Measurements from ENCODE around the gene HS6ST3.

GRCh38 chr13:96539791-96540190, 449.9 kb downstream of the HS6ST3 start:
- TF ChIP-seq POLR2A (IDR thresholded peaks at IDR 0.05), result no peak
- no peak for TF ChIP-seq EP300 (IDR thresholded peaks at IDR 0.05)
- no peak for TF ChIP-seq CTCF (IDR thresholded peaks at IDR 0.05)

Measured in upper lobe of left lung (tissue), 4 donors.